Measurements from ENCODE around the gene FAM20B.

DNA sequence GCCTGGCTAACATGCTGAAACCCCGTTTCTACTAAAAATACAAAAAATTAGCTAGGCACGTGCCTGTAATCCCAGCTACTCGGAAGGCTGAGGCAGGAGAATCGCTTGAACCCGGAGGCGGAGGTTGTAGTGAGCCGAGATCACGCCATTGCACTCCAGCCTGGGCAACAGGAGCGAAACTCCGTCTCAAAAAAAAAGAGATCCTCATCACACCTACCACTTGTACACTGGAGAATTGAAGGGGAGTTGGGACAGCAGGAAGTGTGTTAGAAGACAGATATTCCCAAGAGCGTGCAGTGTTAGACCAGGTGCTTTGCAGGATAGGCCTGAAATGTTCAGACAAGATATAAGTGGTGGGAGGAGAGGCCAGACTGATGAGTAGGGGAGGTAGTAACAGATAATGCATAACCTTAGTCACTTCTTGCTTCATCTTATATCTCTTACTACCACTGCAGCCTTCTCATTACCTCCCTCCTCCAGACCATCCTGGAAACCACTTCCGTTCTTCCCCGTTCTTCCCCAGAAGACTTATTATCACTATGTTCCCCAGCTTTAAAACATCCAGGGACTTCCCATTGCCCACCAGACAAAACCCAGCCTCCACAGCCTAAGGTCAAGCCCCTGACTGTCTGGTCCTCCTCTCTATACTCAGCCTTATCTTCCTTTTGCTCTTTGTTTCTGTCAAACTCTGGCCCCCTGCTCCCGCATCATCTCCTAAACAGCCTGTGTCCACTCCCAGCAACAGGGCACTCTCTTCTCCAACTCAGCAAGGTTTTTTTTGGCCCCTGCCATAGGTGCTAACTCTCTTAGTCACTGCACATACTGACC, 21.3 kb downstream of the FAM20B start:
- no peak for TF ChIP-seq POLR2A (IDR thresholded peaks at IDR 0.05; ENCODE audit: low read depth, low read length)
- TF ChIP-seq POLR2AphosphoS5 (IDR thresholded peaks at IDR 0.05; ENCODE audit: low read depth, low read length), result no peak
- no peak for TF ChIP-seq TAF1 (IDR thresholded peaks at IDR 0.05; ENCODE audit: low read depth, low read length)
- TF ChIP-seq SPI1 (IDR thresholded peaks at IDR 0.05; ENCODE audit: low read depth, low read length), result no peak
- no peak for TF ChIP-seq POU2F2 (IDR thresholded peaks at IDR 0.05; ENCODE audit: low read depth, low read length)
- no peak for TF ChIP-seq PAX5 (IDR thresholded peaks at IDR 0.05; ENCODE audit: insufficient read depth, low read length, severe bottlenecking)

Data from GM12891 (cell line).